ENCODE data around the gene ZNF410. TPM values are rescaled to one million over a fixed set of nuclear protein-coding genes. Genes with fewer than 3 reads are reported as not detected.

Gene ZNF410
- total and polyA plus RNA-seq, 2 of the 13 experiments (the other 11 are each of a cell fraction or from before 2014, with no cell fraction given), result 19.2 to 44.3 TPM

GRCh38 chr14:73903028-73903427 is 16.4 kb downstream of the ZNF410 start:
- no peak for FAIRE-seq
- DNase-seq (ENCODE audit: low spot score), result no peak

More at GRCh38 chr14:73903028-73903427, 16.4 kb downstream of the ZNF410 start:
- no peak overlapping the region for H3K27ac ChIP-seq (ENCODE audit: extremely low read length, insufficient read depth, low read length)
- no peaks in the 10 kb centered on the region for H4K20me1 ChIP-seq (ENCODE audit: insufficient read depth, low read length)
- no peaks in the 10 kb centered on the region for H3K9me3 ChIP-seq (ENCODE audit: low read length)
- no peak overlapping the region for H3K4me3 ChIP-seq (replicated peaks in 1 of 3; ENCODE audit: insufficient read depth in 1 of 3, low read depth in 2 of 3, low read length in 3 of 3)
- H3K4me1 ChIP-seq (ENCODE audit: insufficient read depth, low read length), result no peaks in the 10 kb centered on the region
- intact Hi-C loops (cut with micrococcal nuclease; ENCODE audit: unreplicated experiment), result no loop called here
- WGBS (ENCODE audit: low lambda C conversion rate), result 98% methylated on average over 3 of the region's 3 CpGs
- BruUV-seq (replicated peaks), result no TSS peak
- H3K79me2 ChIP-seq (ENCODE audit: insufficient read depth, low read length), result no peaks in the 10 kb centered on the region
- no peak for ATAC-seq
- ChIA-PET POLR2A (no interaction called here), CTCF (ENCODE audit: low intra/inter-chr PET ratio, low total read pairs) (no interaction called here)
- no peak overlapping the region for H2AFZ ChIP-seq (ENCODE audit: low read length)
- TF ChIP-seq HMGA1 (CRISPR knock-in tag; conservative IDR thresholded peaks at IDR 0.05) (no peak), GTF2F1 (IDR thresholded peaks at IDR 0.05; ENCODE audit: low read length) (no peak), FOXK2 (IDR thresholded peaks at IDR 0.05) (no peak), SNAPC4 (CRISPR knock-in tag; IDR thresholded peaks at IDR 0.05) (no peak), MLX (CRISPR knock-in tag; IDR thresholded peaks at IDR 0.05) (no peak), ZBTB14 (CRISPR knock-in tag; IDR thresholded peaks at IDR 0.05) (no peak), PITX1 (CRISPR knock-in tag; IDR thresholded peaks at IDR 0.05) (no peak), MYC (CRISPR knock-in tag; IDR thresholded peaks at IDR 0.05; ENCODE audit: borderline replicate concordance) (no peak), ZNF567 (CRISPR knock-in tag; IDR thresholded peaks at IDR 0.05; ENCODE audit: borderline replicate concordance) (no peak), WIZ (CRISPR knock-in tag; IDR thresholded peaks at IDR 0.05) (no peak), NFRKB (IDR thresholded peaks at IDR 0.05) (no peak), ARID2 (CRISPR knock-in tag; IDR thresholded peaks at IDR 0.05; ENCODE audit: borderline replicate concordance) (no peak), ZNF10 (CRISPR knock-in tag; IDR thresholded peaks at IDR 0.05; ENCODE audit: borderline replicate concordance, low read depth) (no peak), PHF8 (CRISPR knock-in tag; IDR thresholded peaks at IDR 0.05) (no peak), JUN (CRISPR knock-in tag; IDR thresholded peaks at IDR 0.05) (no peak)
- H3K4me2 ChIP-seq (ENCODE audit: low read depth, low read length), result no peak overlapping the region
- H3K27me3 ChIP-seq (ENCODE audit: control insufficient read depth in 1 of 2, insufficient read depth in 2 of 2, low read length in 2 of 2), result no peaks in the 10 kb centered on the region
- in situ Hi-C loops (cut with HindIII; ENCODE audit: extremely low pct_ligation_motif_present, low pct_unique_long_range_greater_than_20kb), result no loop called here
- no peak overlapping the region for H3K9ac ChIP-seq (ENCODE audit: insufficient read depth, low read depth, low read length)
- H3K36me3 ChIP-seq (replicated peaks in 1 of 2; ENCODE audit: control insufficient read depth in 1 of 2, insufficient read depth in 2 of 2, low read length in 2 of 2), result peaks cover 14 to 47% of the 10 kb centered on the region in 2 experiments; a peak in 4 of 5 replicates

Measured in HepG2 (cell line).